HepG2 (cell line): ENCODE measurements around the gene BRAF.

ENCODE experiments used
- CCAR2 ChIP-seq: fragments of 200-400 bp; formaldehyde crosslinking; optimal IDR thresholded peaks from 2 replicates; pipeline ENCODE3; 2018; ENCODE audit warnings: low read depth, mild to moderate bottlenecking, low read length, moderate library complexity
- EP300 ChIP-seq, 3 experiments: sonication (generic) in 1 of 3; formaldehyde crosslinking in 1 of 3; IDR thresholded peaks; 2 replicates each; pipeline versions ENCODE4 v1.5.1 to v1.6.1; 2011 to 2020; ENCODE audit warnings: low read depth in 2 of 3, low read length in 2 of 3, borderline replicate concordance in 1 of 3, improper control_type of control experiment in 1 of 3, mild to moderate bottlenecking in 1 of 3, missing genetic modification reagents in 1 of 3, moderate library complexity in 1 of 3
- EZH2 ChIP-seq: conservative IDR thresholded peaks from 2 replicates; pipeline ENCODE4 v1.6.1; 2012; ENCODE audit warnings: mild to moderate bottlenecking, low read depth, low read length, moderate library complexity
- MAZ ChIP-seq, 2 experiments: sonication (generic) in 1 of 2; formaldehyde crosslinking in 1 of 2; IDR thresholded peaks; 2 replicates each; pipeline versions ENCODE4 v1.5.0 to v1.6.1; 2012 to 2020; ENCODE audit warnings: low read depth in 2 of 2, mild to moderate bottlenecking in 2 of 2, borderline replicate concordance in 1 of 2, improper control_type of control experiment in 1 of 2, low read length in 1 of 2, missing genetic modification reagents in 1 of 2, moderate library complexity in 1 of 2
- POLR2A ChIP-seq, 2 experiments: IDR thresholded peaks; 2 replicates each; pipeline ENCODE4 v1.6.1; 2011; ENCODE audit warnings: low read depth in 2 of 2, low read length in 2 of 2, mild to moderate bottlenecking in 1 of 2, moderate library complexity in 1 of 2; ENCODE audit not compliant: insufficient read depth in 1 of 2
- TMF1 ChIP-seq: sonication (generic); formaldehyde crosslinking; IDR thresholded peaks from 2 replicates; pipeline ENCODE4 v1.8.1; 2022; ENCODE audit warnings: low read depth, missing genetic modification reagents
- ZNF207 ChIP-seq: fragments of 450-650 bp; IDR thresholded peaks from 2 replicates; pipeline ENCODE4 v1.6.1; 2016; ENCODE audit warnings: antibody characterized with exemption, borderline replicate concordance
- ZNF878 ChIP-seq: sonication (generic); formaldehyde crosslinking; IDR thresholded peaks from 2 replicates; pipeline ENCODE4 v1.8.1; 2023; ENCODE audit warnings: mild to moderate bottlenecking, missing genetic modification reagents, moderate library complexity
- TF ChIP-seq, protein P1 (sequence below): sonication (generic); formaldehyde crosslinking; IDR thresholded peaks from 2 replicates; pipeline ENCODE4 v1.5.0; 2020; ENCODE audit warnings: mild to moderate bottlenecking, missing genetic modification reagents, moderate library complexity
- TF ChIP-seq, protein P2 (sequence below), 2 experiments: sonication (generic) in 1 of 2; formaldehyde crosslinking in 1 of 2; IDR thresholded peaks; 2 replicates each; pipeline versions ENCODE4 v1.6.1 to v1.9.0; 2014 to 2022; ENCODE audit warnings: antibody characterized with exemption in 1 of 2, borderline replicate concordance in 1 of 2, inconsistent platforms in 1 of 2, low read depth in 1 of 2, missing genetic modification reagents in 1 of 2

DNA sequence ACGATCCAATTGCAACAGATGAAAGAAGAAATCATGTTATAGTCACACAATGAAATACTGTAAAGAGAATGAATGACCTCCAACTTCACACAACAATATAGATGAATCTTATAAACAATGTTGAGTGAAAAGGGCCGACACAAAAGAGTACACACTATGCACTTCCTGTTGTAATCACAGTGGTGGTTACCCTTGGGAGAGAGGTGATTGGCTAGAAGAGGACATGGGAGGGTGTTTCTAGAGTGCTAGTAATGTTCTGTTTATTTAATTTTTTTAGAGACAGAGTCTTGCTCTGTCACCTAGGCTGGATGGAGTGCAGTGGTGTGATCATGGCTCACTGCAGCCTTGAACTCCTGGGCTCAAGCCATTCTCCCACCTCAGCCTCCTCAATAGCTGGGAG, 145.8 kb downstream of the BRAF start:
- TF ChIP-seq EP300 (IDR thresholded peaks at IDR 0.05; ENCODE audit: low read depth in 2 of 2, low read length in 2 of 2) (no peak), EP300 (CRISPR knock-in tag; IDR thresholded peaks at IDR 0.05; ENCODE audit: borderline replicate concordance) (no peak), EZH2 (no peak), CCAR2 (no peak), ZNF878 (CRISPR knock-in tag) (no peak), POLR2A (IDR thresholded peaks at IDR 0.05; ENCODE audit: insufficient read depth in 1 of 2, low read depth in 2 of 2, low read length in 2 of 2) (no peak), ZNF207 (no peak), MAZ (IDR thresholded peaks at IDR 0.05; ENCODE audit: borderline replicate concordance, low read depth, low read length) (no peak), MAZ (CRISPR knock-in tag; IDR thresholded peaks at IDR 0.05; ENCODE audit: low read depth) (no peak), TMF1 (no peak)
- TF ChIP-seq, protein P1, sequence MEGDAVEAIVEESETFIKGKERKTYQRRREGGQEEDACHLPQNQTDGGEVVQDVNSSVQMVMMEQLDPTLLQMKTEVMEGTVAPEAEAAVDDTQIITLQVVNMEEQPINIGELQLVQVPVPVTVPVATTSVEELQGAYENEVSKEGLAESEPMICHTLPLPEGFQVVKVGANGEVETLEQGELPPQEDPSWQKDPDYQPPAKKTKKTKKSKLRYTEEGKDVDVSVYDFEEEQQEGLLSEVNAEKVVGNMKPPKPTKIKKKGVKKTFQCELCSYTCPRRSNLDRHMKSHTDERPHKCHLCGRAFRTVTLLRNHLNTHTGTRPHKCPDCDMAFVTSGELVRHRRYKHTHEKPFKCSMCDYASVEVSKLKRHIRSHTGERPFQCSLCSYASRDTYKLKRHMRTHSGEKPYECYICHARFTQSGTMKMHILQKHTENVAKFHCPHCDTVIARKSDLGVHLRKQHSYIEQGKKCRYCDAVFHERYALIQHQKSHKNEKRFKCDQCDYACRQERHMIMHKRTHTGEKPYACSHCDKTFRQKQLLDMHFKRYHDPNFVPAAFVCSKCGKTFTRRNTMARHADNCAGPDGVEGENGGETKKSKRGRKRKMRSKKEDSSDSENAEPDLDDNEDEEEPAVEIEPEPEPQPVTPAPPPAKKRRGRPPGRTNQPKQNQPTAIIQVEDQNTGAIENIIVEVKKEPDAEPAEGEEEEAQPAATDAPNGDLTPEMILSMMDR (CRISPR knock-in tag) = no peak
- TF ChIP-seq, protein P2, sequence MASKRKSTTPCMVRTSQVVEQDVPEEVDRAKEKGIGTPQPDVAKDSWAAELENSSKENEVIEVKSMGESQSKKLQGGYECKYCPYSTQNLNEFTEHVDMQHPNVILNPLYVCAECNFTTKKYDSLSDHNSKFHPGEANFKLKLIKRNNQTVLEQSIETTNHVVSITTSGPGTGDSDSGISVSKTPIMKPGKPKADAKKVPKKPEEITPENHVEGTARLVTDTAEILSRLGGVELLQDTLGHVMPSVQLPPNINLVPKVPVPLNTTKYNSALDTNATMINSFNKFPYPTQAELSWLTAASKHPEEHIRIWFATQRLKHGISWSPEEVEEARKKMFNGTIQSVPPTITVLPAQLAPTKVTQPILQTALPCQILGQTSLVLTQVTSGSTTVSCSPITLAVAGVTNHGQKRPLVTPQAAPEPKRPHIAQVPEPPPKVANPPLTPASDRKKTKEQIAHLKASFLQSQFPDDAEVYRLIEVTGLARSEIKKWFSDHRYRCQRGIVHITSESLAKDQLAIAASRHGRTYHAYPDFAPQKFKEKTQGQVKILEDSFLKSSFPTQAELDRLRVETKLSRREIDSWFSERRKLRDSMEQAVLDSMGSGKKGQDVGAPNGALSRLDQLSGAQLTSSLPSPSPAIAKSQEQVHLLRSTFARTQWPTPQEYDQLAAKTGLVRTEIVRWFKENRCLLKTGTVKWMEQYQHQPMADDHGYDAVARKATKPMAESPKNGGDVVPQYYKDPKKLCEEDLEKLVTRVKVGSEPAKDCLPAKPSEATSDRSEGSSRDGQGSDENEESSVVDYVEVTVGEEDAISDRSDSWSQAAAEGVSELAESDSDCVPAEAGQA (IDR thresholded peaks at IDR 0.05; ENCODE audit: low read depth) = no peak
- TF ChIP-seq, protein P2 (CRISPR knock-in tag; IDR thresholded peaks at IDR 0.05; ENCODE audit: borderline replicate concordance) = no peak
